HEK293 (cell line): ENCODE results near the gene ZDHHC24.

Source experiments
- CTCF ChIA-PET: fragments of 350-600 bp; formaldehyde crosslinking; extraction: SDS; loops from one replicate; lab custom pipeline; 2021; ENCODE audit warnings: antibody characterized with exemption; lab: Yijun Ruan, JAX
- POLR2A ChIA-PET: fragments of 300-600 bp; formaldehyde crosslinking; extraction: SDS; loops from one replicate; lab custom pipeline; 2020; ENCODE audit warnings: antibody characterized with exemption, inconsistent platforms; lab: Yijun Ruan, JAX
- H3K27ac ChIP-seq: fragments of 200-500 bp; sonication (Bioruptor generic); 2 replicates; pipeline ENCODE4 v1.5.1; 2014; ENCODE audit warnings: low read depth, low read length, control low read depth, inconsistent platforms; ENCODE audit errors: extremely low read depth
- H3K36me3 ChIP-seq, 2 experiments: fragments of 200-500 bp in 1 of 2; sonication (Bioruptor generic) in 1 of 2; 1 replicate in 1 of 2; 2 replicates in 1 of 2; pipeline ENCODE4 v1.5.1; 2014 to 2017; ENCODE audit warnings: inconsistent platforms in 2 of 2, low read length in 2 of 2; ENCODE audit not compliant: control insufficient read depth in 2 of 2, insufficient read depth in 1 of 2
- H3K4me1 ChIP-seq: fragments of 200-500 bp; sonication (Bioruptor generic); 2 replicates; pipeline ENCODE4 v1.5.1; 2014; ENCODE audit warnings: mild to moderate bottlenecking, low read length, inconsistent platforms; ENCODE audit not compliant: control insufficient read depth, insufficient read depth
- H3K4me3 ChIP-seq: 2 replicates; pipeline ENCODE4 v1.5.1; 2011; ENCODE audit warnings: low read depth, mild to moderate bottlenecking, control low read depth, low read length, moderate library complexity
- H3K9me3 ChIP-seq: fragments of 200-500 bp; sonication (Bioruptor generic); 2 replicates; pipeline ENCODE4 v1.5.1; 2014; ENCODE audit warnings: low read depth, low read length, inconsistent platforms; ENCODE audit not compliant: control insufficient read depth, insufficient read depth
- EGR2 ChIP-seq: fragments of 450-650 bp; formaldehyde crosslinking; IDR thresholded peaks from 2 replicates; pipeline ENCODE4 v1.5.1; 2016; ENCODE audit warnings: low read depth, missing biosample characterization, missing genetic modification characterization
- KLF16 ChIP-seq: fragments of 450-650 bp; formaldehyde crosslinking; IDR thresholded peaks from 2 replicates; pipeline ENCODE4 v1.5.1; 2017; ENCODE audit warnings: missing biosample characterization, missing genetic modification characterization
- SP7 ChIP-seq: fragments of 450-650 bp; formaldehyde crosslinking; IDR thresholded peaks from 2 replicates; pipeline ENCODE4 v1.5.1; 2016; ENCODE audit warnings: missing biosample characterization, missing genetic modification characterization
- ZFHX2 ChIP-seq: fragments of 450-650 bp; formaldehyde crosslinking; conservative IDR thresholded peaks from 2 replicates; pipeline ENCODE4 v1.5.1; 2016; ENCODE audit warnings: missing biosample characterization, missing genetic modification characterization
- ZIC2 ChIP-seq: fragments of 450-650 bp; formaldehyde crosslinking; IDR thresholded peaks from 2 replicates; pipeline ENCODE4 v1.5.1; 2016; ENCODE audit warnings: missing biosample characterization, missing genetic modification characterization
- ZNF16 ChIP-seq: fragments of 450-650 bp; formaldehyde crosslinking; IDR thresholded peaks from 2 replicates; pipeline ENCODE4 v1.5.1; 2016; ENCODE audit warnings: low read depth, missing biosample characterization, missing genetic modification characterization
- ZNF169 ChIP-seq: fragments of 450-650 bp; formaldehyde crosslinking; IDR thresholded peaks from 2 replicates; pipeline ENCODE4 v1.5.1; 2016; ENCODE audit warnings: missing biosample characterization, missing genetic modification characterization
- ZNF311 ChIP-seq: fragments of 450-650 bp; formaldehyde crosslinking; IDR thresholded peaks from 2 replicates; pipeline ENCODE4 v1.5.1; 2017; ENCODE audit warnings: missing biosample characterization, missing genetic modification characterization, borderline replicate concordance
- ZNF510 ChIP-seq: fragments of 450-650 bp; formaldehyde crosslinking; IDR thresholded peaks from 2 replicates; pipeline ENCODE4 v1.5.1; 2018; ENCODE audit warnings: mild to moderate bottlenecking, missing genetic modification characterization, missing biosample characterization; ENCODE audit not compliant: insufficient replicate concordance
- ZNF549 ChIP-seq: fragments of 450-650 bp; IDR thresholded peaks from 2 replicates; pipeline ENCODE4 v1.5.1; 2018; ENCODE audit warnings: missing biosample characterization, missing genetic modification characterization, mild to moderate bottlenecking, inconsistent platforms, moderate library complexity
- TF ChIP-seq, protein P1 (sequence below): fragments of 450-650 bp; formaldehyde crosslinking; IDR thresholded peaks from 2 replicates; pipeline ENCODE4 v1.5.1; 2016; ENCODE audit warnings: missing biosample characterization, missing genetic modification characterization
- TF ChIP-seq, protein P2 (sequence below): fragments of 450-650 bp; formaldehyde crosslinking; IDR thresholded peaks from 2 replicates; pipeline ENCODE4 v1.5.1; 2017; ENCODE audit warnings: missing biosample characterization, mild to moderate bottlenecking, missing genetic modification characterization, moderate library complexity
- TF ChIP-seq, protein P3 (sequence below): fragments of 450-650 bp; formaldehyde crosslinking; IDR thresholded peaks from 2 replicates; pipeline ENCODE4 v1.5.1; 2016; ENCODE audit warnings: missing biosample characterization, missing genetic modification characterization

The ZDHHC24 gene

DNA sequence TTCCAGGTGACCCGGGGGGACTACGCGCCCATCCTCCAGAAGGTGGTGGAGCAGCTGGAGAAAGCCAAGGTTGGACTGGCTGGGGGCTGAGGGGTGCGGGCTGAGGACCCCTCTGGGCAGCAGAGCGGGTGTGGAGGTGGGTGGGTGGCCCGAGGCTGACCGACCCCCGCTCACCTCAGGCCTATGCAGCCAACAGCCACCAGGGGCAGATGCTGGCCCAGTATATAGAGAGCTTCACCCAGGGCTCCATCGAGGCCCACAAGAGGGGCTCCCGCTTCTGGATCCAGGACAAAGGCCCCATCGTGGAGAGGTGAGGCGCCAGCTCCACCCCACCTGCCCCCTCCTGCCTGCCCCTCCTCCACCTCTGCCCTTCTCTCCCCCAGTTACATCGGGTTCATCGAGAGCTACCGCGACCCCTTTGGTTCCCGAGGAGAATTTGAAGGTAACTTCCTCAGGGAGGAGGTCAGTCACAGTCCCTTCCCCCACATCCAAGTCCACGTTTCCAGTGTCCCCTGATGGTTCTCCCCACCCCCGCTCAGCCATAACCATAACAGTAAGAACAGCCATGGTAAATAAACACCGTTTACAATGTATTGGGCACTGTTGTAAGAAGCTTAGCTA, 54.4 kb downstream of the ZDHHC24 start:
- TF ChIP-seq, protein P1, sequence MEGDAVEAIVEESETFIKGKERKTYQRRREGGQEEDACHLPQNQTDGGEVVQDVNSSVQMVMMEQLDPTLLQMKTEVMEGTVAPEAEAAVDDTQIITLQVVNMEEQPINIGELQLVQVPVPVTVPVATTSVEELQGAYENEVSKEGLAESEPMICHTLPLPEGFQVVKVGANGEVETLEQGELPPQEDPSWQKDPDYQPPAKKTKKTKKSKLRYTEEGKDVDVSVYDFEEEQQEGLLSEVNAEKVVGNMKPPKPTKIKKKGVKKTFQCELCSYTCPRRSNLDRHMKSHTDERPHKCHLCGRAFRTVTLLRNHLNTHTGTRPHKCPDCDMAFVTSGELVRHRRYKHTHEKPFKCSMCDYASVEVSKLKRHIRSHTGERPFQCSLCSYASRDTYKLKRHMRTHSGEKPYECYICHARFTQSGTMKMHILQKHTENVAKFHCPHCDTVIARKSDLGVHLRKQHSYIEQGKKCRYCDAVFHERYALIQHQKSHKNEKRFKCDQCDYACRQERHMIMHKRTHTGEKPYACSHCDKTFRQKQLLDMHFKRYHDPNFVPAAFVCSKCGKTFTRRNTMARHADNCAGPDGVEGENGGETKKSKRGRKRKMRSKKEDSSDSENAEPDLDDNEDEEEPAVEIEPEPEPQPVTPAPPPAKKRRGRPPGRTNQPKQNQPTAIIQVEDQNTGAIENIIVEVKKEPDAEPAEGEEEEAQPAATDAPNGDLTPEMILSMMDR, result 0 out of 2 replicates have a peak, but pooled peaks have one; percentile 22
- TF ChIP-seq ZNF16 (tag by site-specific recombination) (no peak), ZNF169 (tag by site-specific recombination) (no peak)
- TF ChIP-seq, all 188 proteins: peak for 1

DNA sequence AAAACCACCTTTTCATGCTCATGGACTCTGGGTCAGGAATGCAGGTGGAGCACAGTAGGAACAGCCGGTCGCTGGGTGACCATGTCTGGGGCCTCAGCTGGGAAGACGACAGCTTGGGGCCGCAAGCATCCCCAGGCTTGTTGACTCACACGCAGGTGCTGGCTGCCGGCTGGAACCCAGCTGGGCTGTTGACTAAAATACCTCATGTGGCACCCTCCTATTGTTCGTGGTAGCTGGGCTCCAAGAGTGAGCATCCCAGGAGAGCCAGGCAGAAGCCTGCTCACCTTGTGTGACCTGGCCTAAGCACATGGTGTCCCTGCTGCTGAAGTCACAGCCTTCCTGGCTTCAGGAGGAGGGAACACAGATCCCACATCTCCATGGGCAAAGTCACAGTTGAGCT, 56.2 kb downstream of the ZDHHC24 start:
- H3K4me1 ChIP-seq, result no peaks in the 10 kb centered on the region
- no peak overlapping the region for H3K4me3 ChIP-seq
- POLR2A ChIA-PET, result no interaction called here
- TF ChIP-seq ZIC2 (tag by site-specific recombination), result peak; percentile 81
- TF ChIP-seq, protein P2, sequence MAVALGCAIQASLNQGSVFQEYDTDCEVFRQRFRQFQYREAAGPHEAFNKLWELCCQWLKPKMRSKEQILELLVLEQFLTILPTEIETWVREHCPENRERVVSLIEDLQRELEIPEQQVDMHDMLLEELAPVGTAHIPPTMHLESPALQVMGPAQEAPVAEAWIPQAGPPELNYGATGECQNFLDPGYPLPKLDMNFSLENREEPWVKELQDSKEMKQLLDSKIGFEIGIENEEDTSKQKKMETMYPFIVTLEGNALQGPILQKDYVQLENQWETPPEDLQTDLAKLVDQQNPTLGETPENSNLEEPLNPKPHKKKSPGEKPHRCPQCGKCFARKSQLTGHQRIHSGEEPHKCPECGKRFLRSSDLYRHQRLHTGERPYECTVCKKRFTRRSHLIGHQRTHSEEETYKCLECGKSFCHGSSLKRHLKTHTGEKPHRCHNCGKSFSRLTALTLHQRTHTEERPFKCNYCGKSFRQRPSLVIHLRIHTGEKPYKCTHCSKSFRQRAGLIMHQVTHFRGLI (tag by site-specific recombination), result no peak
- TF ChIP-seq, all 188 proteins: peak for 1
- H3K9me3 ChIP-seq, result no peaks in the 10 kb centered on the region
- CTCF ChIA-PET, result interaction anchor here (0.6 to 1.1 kb wide), 3 partner anchors 10 to 204 kb away, joined by 3 to 4 read pairs (median 3); partner anchors contain the start of gene DPP3
- H3K27ac ChIP-seq, result no peak overlapping the region
- H3K36me3 ChIP-seq, result peaks cover 0 to 65% of the 10 kb centered on the region in 2 experiments; a peak in 2 of 3 replicates

More for the DNA sequence above, 54.4 kb downstream of the ZDHHC24 start:
- peaks cover 0 to 69% of the 10 kb centered on the region in 2 experiments; a peak in 2 of 3 replicates for H3K36me3 ChIP-seq
- no peaks in the 10 kb centered on the region for H3K9me3 ChIP-seq
- POLR2A ChIA-PET, result interaction anchor here (0.6 to 2.3 kb wide), 5 partner anchors 17 to 1544 kb away, joined by 3 to 8 read pairs (median 5); partner anchors contain the start of genes ACTN3, PELI3 and ZDHHC24
- CTCF ChIA-PET, result interaction anchor here (0.6 to 0.9 kb wide), 5 partner anchors 10 to 186 kb away, joined by 3 to 6 read pairs (median 3); partner anchors contain the start of gene RBM4B
- no peaks in the 10 kb centered on the region for H3K4me1 ChIP-seq
- H3K4me3 ChIP-seq, result no peak overlapping the region
- no peak overlapping the region for H3K27ac ChIP-seq

DNA sequence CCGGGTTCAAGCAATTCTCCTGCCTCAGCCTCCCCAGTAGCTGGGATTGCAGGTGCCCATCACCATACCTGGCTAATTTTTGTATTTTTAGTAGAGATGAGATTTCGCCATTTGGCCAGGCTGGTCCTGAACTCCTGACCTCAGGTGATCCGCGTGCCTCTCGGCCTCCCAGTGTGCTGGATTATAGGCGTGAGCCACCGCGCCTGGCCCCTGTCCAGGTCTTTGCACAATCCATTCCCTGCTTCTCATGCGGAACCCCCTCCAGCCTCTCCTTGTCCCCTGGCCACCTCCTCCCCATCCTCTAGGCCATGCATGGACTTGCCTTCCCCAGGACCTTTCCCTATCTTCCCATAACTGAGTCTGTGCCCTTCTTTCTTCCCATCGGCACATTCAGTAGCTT, 56.9 kb downstream of the ZDHHC24 start:
- Histone ChIP-seq H3K9me3 (no peaks in the 10 kb centered on the region), H3K36me3 (peaks cover 0 to 64% of the 10 kb centered on the region in 2 experiments; a peak in 2 of 3 replicates), H3K4me1 (no peaks in the 10 kb centered on the region)
- POLR2A ChIA-PET, result no interaction called here
- no peak for TF ChIP-seq ZNF311 (tag by site-specific recombination)
- TF ChIP-seq ZNF510 (tag by site-specific recombination), result no peak
- TF ChIP-seq KLF16 (tag by site-specific recombination), result no peak
- no peak for TF ChIP-seq SP7 (tag by site-specific recombination)
- TF ChIP-seq, all 188 proteins: peak for 0
- CTCF ChIA-PET, result interaction anchor here (0.6 kb wide), 1 partner anchor 32 kb away, joined by 5 read pairs; no protein-coding TSS in a partner anchor
- Histone ChIP-seq H3K27ac (no peak overlapping the region), H3K4me3 (no peak overlapping the region)

DNA sequence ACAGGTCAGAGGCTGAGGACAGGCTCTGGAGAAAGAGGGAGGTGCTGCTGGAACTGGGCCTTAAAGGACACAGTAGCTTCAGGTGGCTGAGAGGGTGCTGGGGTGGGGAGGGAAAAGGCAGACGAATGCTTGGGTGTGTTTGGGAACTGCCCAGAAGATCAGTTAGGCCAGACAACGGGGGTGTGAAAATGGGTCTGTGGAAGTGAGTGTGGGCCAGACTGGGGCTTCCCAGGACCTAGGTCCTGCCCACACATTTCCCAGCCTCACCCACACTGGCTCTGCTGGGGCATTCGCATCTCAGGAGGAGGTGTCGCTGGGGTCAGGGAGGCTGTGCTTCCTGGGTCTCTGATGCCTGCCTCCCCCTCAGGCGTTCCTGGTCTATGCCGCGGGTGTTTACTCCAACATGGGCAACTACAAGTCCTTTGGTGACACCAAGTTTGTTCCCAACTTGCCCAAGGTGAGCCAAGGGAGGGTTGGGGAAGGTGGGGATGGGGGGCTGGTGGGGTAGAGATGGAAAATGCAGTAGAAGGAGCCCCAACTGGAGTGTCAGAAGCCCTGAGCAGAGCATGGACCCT, 61.0 kb downstream of the ZDHHC24 start:
- CTCF ChIA-PET, result interaction anchor here (0.5 to 1.5 kb wide), 4 partner anchors 56 to 194 kb away, joined by 3 to 5 read pairs (median 4); no protein-coding TSS in a partner anchor
- no peaks in the 10 kb centered on the region for H3K4me1 ChIP-seq
- peaks cover 0 to 52% of the 10 kb centered on the region in 2 experiments; a peak in 2 of 3 replicates for H3K36me3 ChIP-seq
- TF ChIP-seq, protein P3, sequence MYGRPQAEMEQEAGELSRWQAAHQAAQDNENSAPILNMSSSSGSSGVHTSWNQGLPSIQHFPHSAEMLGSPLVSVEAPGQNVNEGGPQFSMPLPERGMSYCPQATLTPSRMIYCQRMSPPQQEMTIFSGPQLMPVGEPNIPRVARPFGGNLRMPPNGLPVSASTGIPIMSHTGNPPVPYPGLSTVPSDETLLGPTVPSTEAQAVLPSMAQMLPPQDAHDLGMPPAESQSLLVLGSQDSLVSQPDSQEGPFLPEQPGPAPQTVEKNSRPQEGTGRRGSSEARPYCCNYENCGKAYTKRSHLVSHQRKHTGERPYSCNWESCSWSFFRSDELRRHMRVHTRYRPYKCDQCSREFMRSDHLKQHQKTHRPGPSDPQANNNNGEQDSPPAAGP (tag by site-specific recombination), result no peak
- no peak for TF ChIP-seq ZNF549 (tag by site-specific recombination)
- peak; percentile 78 for TF ChIP-seq ZFHX2 (tag by site-specific recombination)
- TF ChIP-seq EGR2, result peak; percentile 91
- no peaks in the 10 kb centered on the region for H3K9me3 ChIP-seq
- H3K4me3 ChIP-seq, result no peak overlapping the region
- H3K27ac ChIP-seq, result no peak overlapping the region
- POLR2A ChIA-PET, result interaction anchor here (0.5 to 1.2 kb wide), 2 partner anchors 25 to 40 kb away, joined by 3 to 5 read pairs; partner anchors contain the start of gene BBS1
